ENCODE measurements around the gene ANKDD1B.
"Not testable (repeated sequence)": the region's sequence is repeated elsewhere in the genome, so short reads cannot be mapped to it uniquely, and the experiment has no call there.

ANKDD1B gene

GRCh38 chr5:75574791-75575190, 36.5 kb upstream of the ANKDD1B start:
- ChIA-PET POLR2A (no interaction called here), CTCF (interaction anchor here (0.9 to 2.5 kb wide), 2 partner anchors 10 to 67 kb away, joined by 3 to 15 read pairs; no protein-coding TSS in a partner anchor)
- DNase-seq (ENCODE audit: extremely low spot score), result no peak
- no peak for TF ChIP-seq CTCF (IDR thresholded peaks at IDR 0.05; ENCODE audit: control extremely low read depth, extremely low read depth, low read depth, missing control alignments)

- DNase-seq (ENCODE audit: extremely low spot score); CTCF ChIA-PET: not testable (repeated sequence)
- POLR2A ChIA-PET, result interaction anchor here (0.9 kb wide), 1 partner anchor 10 kb away, joined by 3 read pairs; no protein-coding TSS in a partner anchor
Observed at GRCh38 chr5:75578280-75578679, 33.0 kb upstream of the ANKDD1B start.

GRCh38 chr5:75584641-75585040, 26.6 kb upstream of the ANKDD1B start:
- no peak for DNase-seq (ENCODE audit: extremely low spot score)
- POLR2A ChIA-PET, result no interaction called here
- no peak for TF ChIP-seq CTCF (IDR thresholded peaks at IDR 0.05; ENCODE audit: control extremely low read depth, extremely low read depth, low read depth, missing control alignments)
- CTCF ChIA-PET, result no interaction called here

GRCh38 chr5:75588666-75589065, 22.6 kb upstream of the ANKDD1B start:
- DNase-seq (ENCODE audit: extremely low spot score), result no peak
- CTCF ChIA-PET, result no interaction called here
- POLR2A ChIA-PET, result no interaction called here
- TF ChIP-seq CTCF (IDR thresholded peaks at IDR 0.05; ENCODE audit: control extremely low read depth, extremely low read depth, low read depth, missing control alignments), result no peak

GRCh38 chr5:75600535-75600934, 10.7 kb upstream of the ANKDD1B start:
- POLR2A ChIA-PET, result no interaction called here
- CTCF ChIA-PET, result no interaction called here
- no peak for DNase-seq (ENCODE audit: extremely low spot score)
- no peak for TF ChIP-seq CTCF (IDR thresholded peaks at IDR 0.05; ENCODE audit: control extremely low read depth, extremely low read depth, low read depth, missing control alignments)

- no peak for DNase-seq (ENCODE audit: extremely low spot score)
- TF ChIP-seq CTCF (IDR thresholded peaks at IDR 0.05; ENCODE audit: control extremely low read depth, extremely low read depth, low read depth, missing control alignments), result no peak
- ChIA-PET CTCF (interaction anchor here (1.0 kb wide), 1 partner anchor 79 kb away, joined by 3 read pairs; no protein-coding TSS in a partner anchor), POLR2A (no interaction called here)
Observed at GRCh38 chr5:75601567-75601966, 9.7 kb upstream of the ANKDD1B start.

GRCh38 chr5:75601996-75602395, 9.3 kb upstream of the ANKDD1B start:
- POLR2A ChIA-PET, result no interaction called here

More at GRCh38 chr5:75601996-75602395, 9.3 kb upstream of the ANKDD1B start:
- CTCF ChIA-PET, result interaction anchor here (1.0 to 1.8 kb wide), 2 partner anchors 9 to 79 kb away, joined by 3 to 4 read pairs; no protein-coding TSS in a partner anchor
- DNase-seq (ENCODE audit: extremely low spot score), result no peak
- TF ChIP-seq CTCF (IDR thresholded peaks at IDR 0.05; ENCODE audit: control extremely low read depth, extremely low read depth, low read depth, missing control alignments), result no peak
